ENCODE measurements around the gene PPIL1.
A peak's percentile ranks its signal among the peaks of the same experiment; 100 is the strongest.

The PPIL1 gene

DNA sequence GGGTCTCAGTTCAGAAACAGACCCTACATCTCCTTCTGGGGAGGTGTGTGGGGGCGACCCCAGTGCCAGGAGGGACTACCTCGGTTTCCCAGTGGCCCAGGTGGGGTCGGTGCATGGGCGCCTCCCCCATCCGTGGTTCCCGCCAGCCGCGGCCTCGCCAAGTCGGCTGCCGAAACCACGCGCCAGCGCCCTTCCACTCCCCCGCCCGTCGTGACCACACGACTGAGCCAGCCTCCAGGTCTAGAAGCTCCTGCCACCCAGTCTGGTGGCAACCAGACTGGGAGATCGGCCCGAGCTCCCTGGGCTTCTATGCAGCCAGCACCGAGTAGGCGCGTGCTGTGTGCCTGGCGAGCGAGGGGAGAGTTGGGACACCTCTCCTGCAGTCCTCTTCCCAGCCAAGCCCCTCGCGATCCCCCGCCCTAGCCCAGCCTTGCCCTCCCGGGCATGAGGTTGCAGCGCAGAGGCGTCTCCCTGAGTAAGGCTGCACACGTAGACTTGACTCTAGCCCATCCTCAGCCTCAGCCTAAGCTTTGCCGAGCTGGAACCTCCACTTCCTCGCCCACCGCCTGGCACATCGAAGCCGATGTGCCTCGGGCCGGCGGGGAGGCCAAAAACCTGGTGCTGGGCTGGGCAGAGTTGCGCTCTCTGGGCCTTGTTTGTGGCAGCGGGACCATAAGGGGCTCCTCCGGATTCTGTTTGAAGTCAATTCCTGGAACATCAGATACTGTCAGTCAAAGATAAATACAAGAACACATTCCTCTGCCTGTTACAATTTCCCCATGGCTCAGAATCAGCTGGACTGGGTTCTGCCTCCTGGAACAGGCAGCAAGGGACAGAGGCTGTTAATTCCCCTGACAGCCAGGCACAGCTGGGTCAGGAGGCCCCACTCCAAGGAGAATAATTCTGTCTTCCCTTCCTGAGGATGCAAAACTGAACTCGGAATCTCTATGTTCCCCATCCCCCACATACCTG lies 33.9 kb downstream of the PPIL1 start:
- peaks cover 63% of the 10 kb centered on the region for H3K27me3 ChIP-seq (ENCODE audit: insufficient read depth, low read length)
- no peaks in the 10 kb centered on the region for H3K9me3 ChIP-seq (ENCODE audit: insufficient read depth, low read depth, low read length)
- H3K27ac ChIP-seq (ENCODE audit: low read depth, low read length), result no peak overlapping the region
- H3K4me1 ChIP-seq (ENCODE audit: insufficient read depth, low read length), result peaks cover 6% of the 10 kb centered on the region; the same call in 1 of the 2 replicates
- no peak overlapping the region for H3K9ac ChIP-seq (ENCODE audit: low read depth, low read length)
- WGBS, result 7% methylated on average over 44 of the region's 44 CpGs
- H3K4me3 ChIP-seq (ENCODE audit: low read length), result peak overlapping the region; percentile 52
- H3K36me3 ChIP-seq (ENCODE audit: insufficient read depth, low read length), result no peaks in the 10 kb centered on the region

GRCh38 chr6:36839749-36840431 lies 34.7 kb downstream of the PPIL1 start:
- Histone ChIP-seq H3K36me3 (ENCODE audit: insufficient read depth, low read length) (no peaks in the 10 kb centered on the region), H3K27me3 (ENCODE audit: insufficient read depth, low read length) (peaks cover 72% of the 10 kb centered on the region), H3K9ac (ENCODE audit: low read depth, low read length) (no peak overlapping the region), H3K4me3 (ENCODE audit: low read length) (peak overlapping the region; percentile 52), H3K4me1 (ENCODE audit: insufficient read depth, low read length) (peaks cover 9% of the 10 kb centered on the region; the same call in 1 of the 2 replicates), H3K27ac (ENCODE audit: low read depth, low read length) (no peak overlapping the region), H3K9me3 (ENCODE audit: insufficient read depth, low read depth, low read length) (no peaks in the 10 kb centered on the region)
- WGBS, result 1% methylated on average over 57 of the region's 70 CpGs

DNA sequence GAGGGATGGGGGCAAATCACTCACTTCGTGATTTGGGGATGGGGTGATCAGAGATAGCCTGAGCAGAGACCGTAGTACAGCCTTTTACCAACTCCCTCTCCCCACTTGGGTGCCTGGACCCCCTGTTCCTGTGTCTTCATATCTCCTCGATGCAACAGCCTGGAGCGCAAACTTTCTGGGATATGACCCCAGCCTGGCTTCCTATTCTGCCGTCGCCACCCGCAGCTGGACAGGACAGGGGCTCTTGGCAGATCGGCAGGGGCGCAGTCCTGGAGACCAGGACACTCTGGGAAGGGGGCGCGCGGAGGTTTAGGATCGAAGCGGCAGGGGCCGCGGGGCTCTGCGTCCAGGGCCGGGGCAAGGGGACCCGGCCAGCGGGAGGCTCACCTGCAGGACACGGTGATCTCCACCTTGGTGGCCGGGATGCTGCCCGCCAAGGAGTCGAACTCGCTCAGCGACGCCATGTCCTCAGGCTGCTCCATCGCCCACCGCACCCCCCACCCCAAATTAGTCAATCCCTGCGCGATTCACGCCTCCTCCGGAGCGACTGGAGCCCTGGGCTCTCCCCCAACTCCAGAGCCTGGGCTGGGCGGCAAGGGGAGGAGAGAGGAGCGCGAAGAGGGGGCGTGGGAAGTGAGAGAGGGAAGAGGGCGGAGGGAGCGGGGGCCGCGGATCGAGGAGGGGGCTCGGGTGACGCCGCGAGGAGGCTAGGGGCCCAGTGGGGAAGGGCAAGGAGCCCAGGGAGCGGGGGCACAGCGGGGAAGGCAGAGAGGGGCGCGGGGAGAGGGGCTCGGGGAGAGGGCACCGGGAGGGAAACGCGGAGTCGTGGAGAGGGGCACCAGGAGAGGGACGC lies 35.5 kb downstream of the PPIL1 start, which contains the start of gene CPNE5:
Gene CPNE5, minus strand, starts transcription at position 549 of the 853 bp plus-strand sequence. Its CDS starts 67 bp downstream, at position 482.
- Histone ChIP-seq H3K9me3 (ENCODE audit: insufficient read depth, low read depth, low read length) (no peaks in the 10 kb centered on the region), H3K27ac (ENCODE audit: low read depth, low read length) (no peak within 1 kb of the TSS), H3K4me1 (ENCODE audit: insufficient read depth, low read length) (peaks cover 10% of the 10 kb centered on the region; the same call in 1 of the 2 replicates), H3K27me3 (ENCODE audit: insufficient read depth, low read length) (peaks cover 73% of the 10 kb centered on the region), H3K36me3 (ENCODE audit: insufficient read depth, low read length) (no peaks in the 10 kb centered on the region), H3K4me3 (ENCODE audit: low read length) (peak within 1 kb of the TSS; percentile 52), H3K9ac (ENCODE audit: low read depth, low read length) (no peak within 1 kb of the TSS; the same call in 1 of the 2 replicates)
- WGBS, result 5% methylated on average over 57 of the region's 57 CpGs

DNA sequence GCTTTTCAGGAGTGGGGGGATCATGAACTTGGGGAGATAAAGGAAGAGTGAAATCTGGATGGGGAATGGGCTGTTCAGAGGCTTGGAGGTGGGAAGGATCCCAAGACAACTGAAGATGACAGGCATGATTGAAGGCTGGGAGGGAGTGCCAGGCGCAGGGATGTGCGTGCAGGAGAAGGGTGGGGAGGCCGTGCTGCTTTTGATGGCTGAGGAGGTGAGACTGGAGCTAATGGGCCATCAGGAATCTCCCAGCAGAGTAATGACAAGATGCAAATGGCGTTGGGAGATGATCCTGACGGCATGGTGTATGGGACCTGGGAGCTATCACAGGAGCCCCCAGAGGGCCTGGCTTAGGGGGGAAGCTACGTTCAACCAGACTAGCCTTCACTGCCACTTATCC lies 36.9 kb downstream of the PPIL1 start:
- WGBS, result 79% methylated on average over 6 of the region's 6 CpGs
- Histone ChIP-seq H3K27me3 (ENCODE audit: insufficient read depth, low read length) (peaks cover 73% of the 10 kb centered on the region), H3K4me1 (ENCODE audit: insufficient read depth, low read length) (peaks cover 10% of the 10 kb centered on the region; the same call in 1 of the 2 replicates), H3K9me3 (ENCODE audit: insufficient read depth, low read depth, low read length) (peaks cover 4% of the 10 kb centered on the region; the same call in 1 of the 2 replicates), H3K4me3 (ENCODE audit: low read length) (no peak overlapping the region), H3K36me3 (ENCODE audit: insufficient read depth, low read length) (no peaks in the 10 kb centered on the region), H3K27ac (ENCODE audit: low read depth, low read length) (no peak overlapping the region), H3K9ac (ENCODE audit: low read depth, low read length) (no peak overlapping the region)

DNA sequence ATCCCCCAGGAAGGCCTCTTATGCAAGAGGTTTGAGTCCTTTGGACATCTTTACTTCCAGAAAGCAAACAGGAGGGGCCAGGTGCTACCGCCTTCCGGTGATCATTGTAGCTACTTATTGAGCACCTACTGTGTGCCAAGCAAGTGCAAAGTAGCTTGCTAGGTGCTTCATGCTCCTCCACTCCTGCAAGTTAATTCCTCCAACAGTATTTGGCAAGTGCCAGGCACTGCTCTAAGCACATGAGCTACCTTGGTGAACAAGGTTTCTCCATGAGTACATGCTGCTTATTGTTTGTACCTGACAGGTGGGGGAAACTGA lies 37.6 kb downstream of the PPIL1 start:
- H3K9ac ChIP-seq (ENCODE audit: low read depth, low read length), result no peak overlapping the region

DNA sequence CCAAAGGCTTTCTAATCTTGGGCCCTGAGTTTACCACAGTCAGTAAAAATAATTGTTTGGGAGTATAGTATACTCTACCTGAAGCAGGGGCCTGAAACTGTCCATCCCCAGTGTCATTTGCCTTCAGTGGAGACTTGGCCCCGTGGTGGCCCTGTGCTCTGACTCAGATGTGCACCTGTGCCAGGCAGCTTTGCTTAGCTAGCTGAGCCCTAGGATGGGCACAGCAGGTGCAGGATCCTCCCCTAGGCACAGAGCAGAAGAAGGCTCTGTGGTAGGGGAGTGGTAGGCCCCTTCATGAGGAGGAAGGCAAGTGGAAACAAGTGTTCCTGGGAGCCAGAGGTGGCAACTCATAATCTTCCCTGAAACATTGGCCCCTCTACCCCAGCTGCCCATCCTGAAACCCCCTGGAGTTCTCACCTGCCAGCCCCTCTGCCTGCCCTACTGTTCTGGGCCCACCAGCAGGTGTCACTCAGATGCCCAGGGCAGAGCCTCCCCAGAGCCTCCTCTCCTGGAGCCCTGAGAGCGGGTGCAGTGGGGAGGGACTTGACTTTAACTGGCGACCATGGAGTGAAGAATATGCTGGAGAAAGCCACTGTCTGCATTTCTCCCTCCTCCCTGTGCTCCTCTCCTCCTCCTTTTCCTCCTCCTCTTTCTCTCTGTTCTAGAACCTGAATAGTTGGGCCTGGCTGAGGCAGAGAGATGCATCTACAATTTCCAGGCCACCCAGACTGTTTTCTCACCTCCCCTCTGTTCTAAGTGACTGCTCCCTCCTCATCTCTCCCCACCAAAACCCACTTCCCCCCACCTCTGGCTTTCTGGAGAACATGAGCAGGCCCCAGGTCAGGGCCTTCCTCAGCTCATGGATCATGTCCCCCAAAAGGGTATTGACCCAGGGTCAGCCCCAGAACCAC lies 38.2 kb downstream of the PPIL1 start:
- Histone ChIP-seq H3K4me1 (ENCODE audit: insufficient read depth, low read length) (peaks cover 10% of the 10 kb centered on the region; the same call in 1 of the 2 replicates), H3K4me3 (ENCODE audit: low read length) (no peak overlapping the region), H3K9ac (ENCODE audit: low read depth, low read length) (no peak overlapping the region), H3K36me3 (ENCODE audit: insufficient read depth, low read length) (no peaks in the 10 kb centered on the region), H3K27ac (ENCODE audit: low read depth, low read length) (no peak overlapping the region), H3K9me3 (ENCODE audit: insufficient read depth, low read depth, low read length) (peaks cover 4% of the 10 kb centered on the region; the same call in 1 of the 2 replicates), H3K27me3 (ENCODE audit: insufficient read depth, low read length) (peaks cover 66% of the 10 kb centered on the region)
- WGBS, result 72% methylated on average over 3 of the region's 3 CpGs

More for the DNA sequence above, 37.6 kb downstream of the PPIL1 start:
- WGBS, result 88% methylated on average over 2 of the region's 2 CpGs
- H3K9me3 ChIP-seq (ENCODE audit: insufficient read depth, low read depth, low read length), result peaks cover 4% of the 10 kb centered on the region; the same call in 1 of the 2 replicates
- H3K4me1 ChIP-seq (ENCODE audit: insufficient read depth, low read length), result peaks cover 10% of the 10 kb centered on the region; the same call in 1 of the 2 replicates
- peaks cover 73% of the 10 kb centered on the region for H3K27me3 ChIP-seq (ENCODE audit: insufficient read depth, low read length)
- H3K27ac ChIP-seq (ENCODE audit: low read depth, low read length), result no peak overlapping the region
- no peak overlapping the region for H3K4me3 ChIP-seq (ENCODE audit: low read length)
- no peaks in the 10 kb centered on the region for H3K36me3 ChIP-seq (ENCODE audit: insufficient read depth, low read length)

- no peak overlapping the region; the same call in 1 of the 2 replicates for H3K4me3 ChIP-seq (ENCODE audit: low read length)
- 23% methylated on average over 17 of the region's 17 CpGs for WGBS
- H3K9me3 ChIP-seq (ENCODE audit: insufficient read depth, low read depth, low read length), result peaks cover 4% of the 10 kb centered on the region; the same call in 1 of the 2 replicates
- no peak overlapping the region for H3K27ac ChIP-seq (ENCODE audit: low read depth, low read length)
- no peak overlapping the region for H3K9ac ChIP-seq (ENCODE audit: low read depth, low read length)
- H3K4me1 ChIP-seq (ENCODE audit: insufficient read depth, low read length), result peaks cover 4% of the 10 kb centered on the region; the same call in 1 of the 2 replicates
- no peaks in the 10 kb centered on the region for H3K36me3 ChIP-seq (ENCODE audit: insufficient read depth, low read length)
- peaks cover 50% of the 10 kb centered on the region for H3K27me3 ChIP-seq (ENCODE audit: insufficient read depth, low read length)
These were observed 39.8 kb downstream of the PPIL1 start for GRCh38 chr6:36834576-36835341.

DNA sequence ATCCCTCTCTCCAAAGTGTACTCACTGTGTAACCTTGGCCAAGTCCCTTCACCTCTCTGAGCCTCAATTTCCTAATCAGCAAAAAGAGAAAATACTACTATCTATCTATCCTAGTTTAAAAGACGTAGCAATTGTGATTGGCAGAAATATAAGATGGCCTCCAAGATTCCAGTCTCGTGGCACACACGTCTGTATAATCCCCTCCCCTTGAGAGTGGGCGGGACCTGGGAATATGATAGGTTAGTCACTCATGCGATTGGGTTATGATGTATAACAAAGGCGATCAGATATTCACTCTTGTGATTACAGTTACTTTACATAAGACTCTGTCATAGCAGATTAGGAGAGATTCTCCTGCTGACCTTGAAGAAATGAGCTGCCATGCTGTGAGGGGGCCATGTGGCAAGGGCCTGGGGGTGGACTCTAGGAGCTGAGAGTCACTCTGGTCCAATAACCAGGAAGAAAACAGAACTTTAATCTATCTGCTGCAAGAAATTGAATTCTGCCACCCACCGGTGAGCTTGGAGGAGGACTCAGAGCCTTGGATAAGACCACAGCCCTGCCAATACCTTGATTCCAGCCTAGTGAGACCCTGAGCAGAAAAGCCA lies 41.3 kb downstream of the PPIL1 start:
- peaks cover 4% of the 10 kb centered on the region; the same call in 1 of the 2 replicates for H3K4me1 ChIP-seq (ENCODE audit: insufficient read depth, low read length)
- no peak overlapping the region for H3K9ac ChIP-seq (ENCODE audit: low read depth, low read length)
- H3K27ac ChIP-seq (ENCODE audit: low read depth, low read length), result no peak overlapping the region
- no peaks in the 10 kb centered on the region for H3K36me3 ChIP-seq (ENCODE audit: insufficient read depth, low read length)
- peaks cover 4% of the 10 kb centered on the region; the same call in 1 of the 2 replicates for H3K9me3 ChIP-seq (ENCODE audit: insufficient read depth, low read depth, low read length)
- H3K27me3 ChIP-seq (ENCODE audit: insufficient read depth, low read length), result peaks cover 36% of the 10 kb centered on the region
- WGBS, result 96% methylated on average over 7 of the region's 7 CpGs
- H3K4me3 ChIP-seq (ENCODE audit: low read length), result no peak overlapping the region

DNA sequence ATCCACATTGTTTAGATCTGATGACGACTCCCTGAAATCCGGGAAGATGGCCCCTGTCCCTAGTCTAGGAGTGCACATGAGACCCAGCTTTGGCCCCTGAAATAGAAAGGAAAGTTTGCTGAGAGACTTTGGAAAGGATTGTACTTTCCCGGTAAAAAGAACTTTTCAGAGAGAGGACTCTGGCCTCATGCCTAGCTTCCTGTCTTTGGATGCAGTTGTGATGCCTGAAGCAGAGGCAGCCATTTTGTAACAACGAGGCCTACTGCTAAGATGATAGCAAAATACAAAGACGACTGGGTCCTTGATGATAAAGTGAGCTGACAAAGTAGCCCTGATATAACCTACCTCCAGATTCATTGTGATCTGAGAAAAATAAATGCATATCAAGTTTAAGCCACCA lies 42.3 kb downstream of the PPIL1 start:
- peaks cover 4% of the 10 kb centered on the region; the same call in 1 of the 2 replicates for H3K4me1 ChIP-seq (ENCODE audit: insufficient read depth, low read length)
- peaks cover 4% of the 10 kb centered on the region; the same call in 1 of the 2 replicates for H3K9me3 ChIP-seq (ENCODE audit: insufficient read depth, low read depth, low read length)
- no peak overlapping the region for H3K27ac ChIP-seq (ENCODE audit: low read depth, low read length)
- no peak overlapping the region for H3K4me3 ChIP-seq (ENCODE audit: low read length)
- WGBS, result 94% methylated on average over 5 of the region's 5 CpGs
- H3K36me3 ChIP-seq (ENCODE audit: insufficient read depth, low read length), result no peaks in the 10 kb centered on the region
- peaks cover 26% of the 10 kb centered on the region for H3K27me3 ChIP-seq (ENCODE audit: insufficient read depth, low read length)
- no peak overlapping the region for H3K9ac ChIP-seq (ENCODE audit: low read depth, low read length)
